HG03025 (cell line): ENCODE results near the gene M1AP.
A peak's percentile ranks its signal among the peaks of the same experiment; 100 is the strongest.

Experiments
- ATAC-seq: cut with Tn5 transposase; IDR thresholded peaks from one replicate; pipeline ENCODE4 v1.9.1; 2021; ENCODE audit warnings: mild to moderate bottlenecking, moderate library complexity; ENCODE audit not compliant: unreplicated experiment, low FRiP score

Gene M1AP

DNA sequence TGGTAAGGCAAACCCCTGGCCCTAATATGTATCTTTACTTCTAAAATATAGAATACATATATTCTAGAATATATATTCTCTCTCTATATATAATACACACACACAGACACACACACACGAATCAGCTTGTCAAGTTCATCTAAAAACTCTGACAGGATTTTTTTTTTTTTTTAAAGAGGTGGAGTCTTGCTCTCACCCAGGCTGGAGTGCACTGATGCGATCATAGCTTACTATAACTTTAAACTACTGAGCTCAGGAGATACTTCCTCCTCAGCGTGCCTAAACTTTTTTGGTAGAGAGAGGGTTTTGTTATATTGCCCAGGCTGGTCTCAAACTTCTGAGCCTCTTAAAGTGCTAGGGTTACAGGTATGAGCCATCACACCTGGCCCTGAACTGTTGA is 48.5 kb downstream of the M1AP start:
- no peak for ATAC-seq

DNA sequence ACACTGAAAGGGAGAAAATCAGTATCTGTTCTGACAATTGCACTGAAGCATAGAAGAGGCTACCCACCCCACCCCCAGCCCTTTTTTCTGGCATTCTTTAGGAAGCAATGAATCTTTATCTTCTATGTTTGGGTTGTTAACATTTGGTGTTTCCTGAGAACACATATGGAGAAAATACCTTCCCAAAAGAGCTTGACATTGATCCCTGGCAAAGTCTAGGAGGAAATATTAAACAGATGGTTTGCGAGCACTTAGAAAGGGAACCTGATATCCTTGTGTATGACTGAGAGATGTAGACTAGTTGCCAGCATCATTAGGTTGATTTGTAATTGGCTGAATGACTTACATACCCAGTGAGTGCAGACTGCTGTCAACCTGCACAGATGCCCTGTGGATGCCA is 50.7 kb downstream of the M1AP start:
- ATAC-seq = no peak

DNA sequence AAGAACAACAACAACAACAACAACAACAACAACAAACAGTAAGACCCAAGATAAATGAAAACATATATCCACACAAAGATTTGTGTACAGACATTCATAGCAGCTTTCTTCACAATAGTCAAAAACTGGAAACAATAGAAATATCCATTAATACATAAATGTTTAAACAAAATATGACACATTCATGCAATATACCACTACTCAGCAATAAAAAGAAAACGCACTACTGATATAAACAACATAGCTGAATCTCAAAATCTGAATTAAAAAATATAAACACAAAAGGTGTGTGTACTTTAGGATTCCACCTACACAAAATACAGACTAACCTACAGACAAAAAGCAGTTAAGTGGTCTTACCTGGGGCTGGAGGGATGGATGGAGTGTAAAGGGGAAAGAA is 51.5 kb downstream of the M1AP start:
- ATAC-seq = no peak

DNA sequence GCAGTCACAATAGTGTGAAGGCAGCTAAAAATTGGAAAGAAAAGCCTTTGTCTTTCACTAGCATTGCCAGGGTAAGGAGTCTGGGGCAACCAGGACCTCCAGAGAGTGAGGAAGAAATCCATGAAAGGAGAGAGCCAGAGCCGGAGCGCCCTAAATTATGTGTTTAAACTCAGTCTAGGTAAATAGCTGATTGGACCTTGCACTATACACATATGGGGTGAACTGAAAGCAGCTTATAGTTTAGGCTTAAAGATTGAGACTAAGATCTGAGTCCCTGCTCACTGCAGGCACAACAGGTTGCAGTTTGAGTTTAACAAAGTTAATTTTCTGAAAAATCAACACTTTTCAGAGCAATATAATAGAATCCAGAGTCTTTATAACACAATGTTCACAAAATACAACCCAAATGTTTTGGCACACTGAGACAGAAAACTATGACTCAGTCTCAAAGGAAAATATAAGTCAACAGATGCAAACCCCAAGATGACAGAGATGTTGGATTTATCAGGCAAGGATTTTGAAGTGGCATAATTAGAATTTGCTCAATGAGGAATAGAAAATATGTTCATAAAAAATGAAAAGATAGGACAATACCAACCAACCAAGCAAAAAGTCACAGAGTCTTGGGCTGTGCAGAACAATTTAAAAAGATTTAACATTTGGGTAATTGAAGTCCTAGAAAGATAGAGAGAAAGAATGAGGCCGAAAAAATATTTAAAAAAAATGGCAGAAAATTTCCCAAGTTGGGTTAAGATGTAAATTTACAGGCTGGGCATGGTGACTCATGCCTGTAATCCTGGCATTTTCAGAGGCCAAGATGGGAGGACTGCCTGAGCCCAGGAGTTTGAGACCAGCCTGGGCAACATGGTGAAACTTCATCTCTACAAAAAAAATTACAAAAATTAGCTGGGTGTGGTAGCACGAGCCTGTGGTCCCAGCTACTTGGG is 54.0 kb downstream of the M1AP start:
- ATAC-seq = no peak

DNA sequence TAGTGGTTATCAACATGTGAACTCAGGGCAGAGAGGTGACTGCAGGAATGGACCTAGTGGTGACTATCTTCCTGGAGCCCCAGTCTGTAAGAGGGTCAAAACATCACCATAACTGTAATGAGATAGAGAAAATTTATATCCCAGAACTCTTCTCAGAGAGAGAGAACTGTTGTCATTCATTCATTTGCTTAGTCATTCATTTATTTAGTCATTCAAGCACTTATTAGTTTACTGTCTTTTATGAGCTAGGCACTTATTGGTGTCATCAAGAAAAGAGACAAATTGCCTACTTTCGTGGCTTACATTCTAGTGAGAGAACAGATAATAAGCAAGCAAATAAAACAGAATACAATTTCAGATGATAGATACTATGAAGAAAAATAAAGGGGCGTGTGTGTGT is 59.5 kb downstream of the M1AP start:
- ATAC-seq = no peak

DNA sequence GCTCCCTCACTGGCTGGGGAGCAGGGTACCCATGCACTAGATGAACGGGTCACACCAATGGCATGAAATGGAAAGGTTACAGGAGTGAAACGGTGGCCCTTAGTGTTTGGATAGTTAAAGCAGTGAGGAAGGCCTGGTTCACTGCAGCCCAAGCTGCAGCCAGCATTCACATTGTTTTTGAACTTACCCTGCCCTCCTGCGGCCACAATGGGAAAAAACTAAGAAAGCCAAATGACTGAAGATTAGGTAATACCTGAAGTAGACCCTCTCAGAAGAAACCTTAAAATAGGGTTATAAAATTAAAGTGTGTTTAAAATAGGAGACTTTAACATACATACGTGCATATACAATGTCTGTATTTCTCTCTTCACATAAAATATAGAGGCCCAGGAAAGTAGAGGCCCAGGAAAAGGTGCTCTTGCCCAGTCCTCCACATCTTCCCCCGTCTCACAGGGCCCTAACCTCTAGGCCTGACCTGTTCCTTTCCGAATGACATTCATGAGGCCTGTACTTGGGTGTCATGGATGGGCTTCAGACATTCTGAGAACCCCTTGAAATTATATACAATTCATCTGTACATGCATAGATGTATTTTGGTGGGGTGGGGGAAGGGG is 60.4 kb downstream of the M1AP start:
- ATAC-seq = no peak

DNA sequence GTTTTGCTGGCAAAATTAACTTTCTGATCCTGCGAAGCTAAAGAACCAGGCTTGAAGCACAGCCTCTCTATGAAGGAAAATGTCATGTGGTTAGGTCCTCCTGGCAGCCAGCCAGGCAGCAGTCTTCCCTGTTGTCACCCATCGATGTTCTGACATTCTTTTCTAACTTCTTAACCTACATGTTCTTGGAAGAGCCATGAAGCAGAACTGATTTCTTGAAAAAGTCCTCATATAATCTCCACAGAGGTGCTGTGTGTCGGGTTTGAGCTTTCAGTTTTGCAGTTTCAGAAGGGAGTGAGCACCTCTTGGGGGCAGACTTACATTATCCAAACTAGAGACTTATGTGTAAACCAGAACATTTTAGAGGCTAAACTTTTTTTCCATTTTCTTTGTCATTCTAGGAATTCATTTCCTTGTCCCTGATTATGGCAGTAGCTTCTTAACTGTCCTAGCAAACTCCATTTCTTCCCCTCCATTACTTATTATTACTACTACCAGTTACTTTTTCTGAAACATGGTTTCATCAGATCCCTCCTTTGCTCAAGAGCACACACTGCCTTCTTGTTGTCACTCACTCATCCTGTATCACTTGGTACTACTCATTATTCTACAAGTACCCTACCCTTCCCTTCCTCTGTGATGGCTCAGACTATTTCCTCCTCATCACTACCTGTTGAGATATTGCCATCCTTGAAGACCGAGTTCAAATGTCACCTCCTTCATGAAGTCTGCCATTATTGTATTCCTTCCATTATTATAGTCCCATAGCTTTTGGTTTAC is 62.5 kb downstream of the M1AP start:
- peak; percentile 49 for ATAC-seq

DNA sequence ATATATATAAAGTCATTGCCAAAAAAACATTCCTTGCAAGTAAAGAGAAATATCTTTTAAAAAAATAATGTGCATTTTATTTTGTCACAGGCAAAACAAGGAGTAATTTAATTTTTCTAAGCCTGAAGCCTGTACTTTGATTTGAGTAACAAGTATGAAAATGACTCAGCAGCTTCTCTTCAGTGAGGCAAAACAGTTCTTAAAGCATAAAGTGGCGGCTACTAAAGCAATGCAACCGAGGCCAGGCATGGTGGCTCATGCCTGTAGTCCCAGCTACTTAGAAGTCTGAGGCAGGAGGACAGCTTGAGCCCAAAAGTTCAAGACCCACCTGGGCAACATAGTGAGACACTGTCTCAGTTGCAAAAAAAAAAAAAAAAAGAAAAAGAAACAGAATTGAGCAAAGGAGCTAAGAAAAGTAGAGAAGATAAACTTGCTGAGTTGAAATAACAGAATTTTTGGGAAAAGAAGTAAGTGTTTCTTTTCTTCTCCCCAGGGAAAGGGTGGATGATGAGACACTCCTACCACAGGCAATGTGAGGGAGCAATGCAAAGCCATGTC is 64.0 kb downstream of the M1AP start:
- ATAC-seq = no peak

DNA sequence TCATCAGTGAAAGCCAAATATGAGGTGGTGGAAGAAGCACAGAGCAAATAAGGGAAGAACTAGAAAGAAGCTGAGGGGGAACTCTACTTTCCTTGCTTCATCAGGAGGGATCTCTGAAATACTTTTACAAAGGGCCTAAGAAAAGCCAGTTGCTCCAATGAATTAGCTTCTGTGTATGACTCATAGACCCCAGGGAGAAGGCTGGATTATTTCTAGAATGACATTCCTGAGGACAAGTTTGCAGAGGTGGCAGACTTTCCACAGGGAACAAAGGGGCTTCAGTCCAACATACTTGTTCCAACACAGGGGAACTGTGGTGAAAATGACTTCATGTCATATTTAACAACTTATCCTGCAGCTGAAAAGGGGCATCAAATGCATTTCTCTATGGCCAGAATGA is 64.6 kb downstream of the M1AP start:
- ATAC-seq = no peak

DNA sequence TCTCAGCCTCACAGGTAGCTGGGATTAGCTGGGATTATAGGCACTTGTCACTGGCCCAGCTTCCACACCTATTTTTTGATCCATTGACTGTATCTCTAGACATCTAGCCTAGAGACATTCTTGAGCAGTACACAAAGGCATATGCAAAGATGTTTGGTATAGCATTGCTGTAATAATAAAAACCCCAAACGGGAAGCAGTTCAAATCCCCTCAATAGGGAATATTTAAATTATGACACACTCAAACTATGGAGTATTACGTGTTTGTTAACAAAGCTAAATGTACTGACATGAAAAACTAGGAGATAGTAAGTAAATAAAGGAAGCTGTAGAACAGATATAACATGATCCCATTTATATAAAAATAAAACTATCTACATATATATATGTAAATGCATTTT is 65.9 kb downstream of the M1AP start:
- ATAC-seq = no peak

DNA sequence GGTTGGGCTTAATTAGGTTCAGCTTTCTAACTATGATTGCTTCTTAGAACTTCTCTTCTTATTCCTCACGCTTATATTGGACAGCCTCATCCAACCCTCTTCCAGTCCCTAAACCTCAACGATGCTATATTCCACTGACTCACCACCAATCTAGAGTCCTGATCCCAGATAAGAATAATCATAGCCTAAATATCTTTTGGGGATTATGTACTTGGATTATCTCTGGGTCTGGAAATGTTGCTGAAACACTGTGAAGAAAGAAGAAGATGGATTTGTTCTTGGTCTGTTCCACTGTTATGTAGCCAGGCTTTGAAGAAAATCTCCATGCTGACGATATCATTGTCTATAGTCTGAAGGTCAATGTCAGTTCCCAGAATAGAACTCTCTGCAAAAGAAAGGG is 66.7 kb downstream of the M1AP start:
- no peak for ATAC-seq

DNA sequence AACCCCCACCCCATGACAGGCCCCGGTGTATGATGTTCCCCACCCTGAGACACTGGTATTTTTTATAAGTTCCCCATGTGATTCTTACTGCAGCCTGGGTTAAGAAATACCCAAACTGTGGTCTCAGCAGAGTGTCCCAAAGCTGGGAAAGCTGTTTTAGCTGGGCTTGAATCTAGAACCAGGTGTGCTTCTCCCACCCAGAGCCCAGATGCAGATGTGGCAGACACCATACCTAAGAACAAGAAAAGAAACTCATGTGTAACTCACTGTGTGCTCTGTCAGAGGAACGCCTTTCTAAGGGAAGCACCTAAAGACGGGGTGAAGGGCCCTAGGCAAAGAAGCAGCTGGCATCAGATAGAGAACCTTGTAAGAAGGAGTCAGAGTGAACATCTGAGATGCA is 69.7 kb downstream of the M1AP start:
- peak; percentile 38 for ATAC-seq

DNA sequence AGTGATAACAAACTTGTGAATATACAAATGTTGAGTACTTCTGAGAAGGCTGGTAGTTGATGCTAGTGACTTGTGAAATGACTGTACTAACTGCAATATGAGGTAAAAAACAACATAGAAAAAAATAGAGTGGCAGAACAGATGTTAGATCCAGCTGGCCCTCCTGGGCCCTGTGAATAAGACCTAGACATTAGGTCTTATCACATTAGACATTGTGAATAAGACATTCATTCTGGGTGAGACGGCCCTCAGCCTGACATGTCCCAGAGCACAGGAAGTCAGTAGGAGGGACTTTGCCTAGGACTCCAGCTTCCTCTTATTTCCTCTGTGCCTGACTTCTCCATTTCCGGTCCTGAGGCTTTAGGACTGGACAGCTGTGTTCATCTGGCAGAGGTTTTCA is 70.7 kb downstream of the M1AP start:
- no peak for ATAC-seq

DNA sequence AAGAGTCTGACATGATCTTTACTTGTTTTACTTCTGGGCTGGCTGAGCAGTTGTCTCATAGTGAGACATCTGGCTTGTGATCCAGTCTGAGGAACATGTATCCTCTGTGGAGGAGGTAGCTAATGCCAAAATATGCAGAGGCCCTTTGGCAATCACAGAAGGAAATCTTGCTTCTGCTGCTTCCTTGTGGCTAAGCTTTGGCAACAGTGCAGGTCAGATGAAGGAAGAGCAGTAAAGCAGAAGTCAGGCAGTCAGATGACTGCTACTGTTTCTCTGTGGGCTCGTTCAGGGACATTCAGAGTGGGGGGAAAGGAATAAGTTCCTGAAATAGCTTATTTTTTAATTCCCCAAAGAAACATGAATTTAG is 71.3 kb downstream of the M1AP start:
- ATAC-seq = no peak

DNA sequence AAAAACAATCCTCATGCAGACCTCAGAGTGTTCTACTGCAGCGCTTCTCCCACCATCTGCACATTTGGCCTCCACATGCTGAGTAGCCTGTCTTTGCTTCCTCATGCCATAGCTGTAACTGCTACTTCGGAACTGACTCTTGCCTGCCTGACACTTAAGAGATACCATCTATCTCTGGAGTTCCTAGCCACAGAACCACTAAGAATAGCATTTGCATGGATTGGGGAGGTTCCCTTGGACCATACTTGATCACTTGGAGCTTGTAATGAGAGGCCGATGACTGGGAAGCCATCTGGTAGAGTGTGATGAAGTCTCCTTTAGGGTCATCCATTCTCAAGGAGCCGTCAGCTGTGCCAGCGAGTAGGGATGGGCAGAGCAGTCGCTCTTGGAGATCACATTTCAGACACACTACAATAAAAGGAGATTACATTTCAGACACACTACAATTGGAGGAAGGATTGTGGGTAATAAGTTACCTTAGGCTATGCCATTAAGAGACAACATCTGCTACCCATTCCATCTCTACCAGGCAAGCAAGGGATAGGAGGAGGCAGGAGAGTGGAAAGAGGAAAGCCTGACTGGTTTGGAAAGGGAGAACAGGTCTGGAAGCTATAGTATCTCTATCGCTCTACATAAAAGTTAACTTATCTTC is 71.8 kb downstream of the M1AP start:
- no peak for ATAC-seq

DNA sequence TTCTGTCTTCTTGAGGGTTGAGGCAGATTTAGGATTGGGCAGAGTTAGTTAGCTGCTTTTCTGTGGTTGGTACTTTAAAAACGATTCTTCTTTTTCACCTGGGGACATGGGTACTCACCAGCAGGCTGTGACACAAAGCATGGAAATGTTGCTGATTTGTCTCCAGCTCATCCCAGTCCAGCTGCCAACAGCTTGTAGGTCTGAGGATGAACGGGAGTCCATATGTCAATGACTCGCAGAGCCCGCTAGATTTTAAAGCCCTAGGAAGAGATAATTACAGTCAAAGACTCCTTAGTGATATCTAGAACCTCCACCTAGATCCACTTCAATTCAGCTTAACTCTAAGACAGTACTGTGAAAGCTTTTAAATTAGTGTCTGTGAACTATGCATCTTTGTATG is 72.8 kb downstream of the M1AP start:
- no peak for ATAC-seq

DNA sequence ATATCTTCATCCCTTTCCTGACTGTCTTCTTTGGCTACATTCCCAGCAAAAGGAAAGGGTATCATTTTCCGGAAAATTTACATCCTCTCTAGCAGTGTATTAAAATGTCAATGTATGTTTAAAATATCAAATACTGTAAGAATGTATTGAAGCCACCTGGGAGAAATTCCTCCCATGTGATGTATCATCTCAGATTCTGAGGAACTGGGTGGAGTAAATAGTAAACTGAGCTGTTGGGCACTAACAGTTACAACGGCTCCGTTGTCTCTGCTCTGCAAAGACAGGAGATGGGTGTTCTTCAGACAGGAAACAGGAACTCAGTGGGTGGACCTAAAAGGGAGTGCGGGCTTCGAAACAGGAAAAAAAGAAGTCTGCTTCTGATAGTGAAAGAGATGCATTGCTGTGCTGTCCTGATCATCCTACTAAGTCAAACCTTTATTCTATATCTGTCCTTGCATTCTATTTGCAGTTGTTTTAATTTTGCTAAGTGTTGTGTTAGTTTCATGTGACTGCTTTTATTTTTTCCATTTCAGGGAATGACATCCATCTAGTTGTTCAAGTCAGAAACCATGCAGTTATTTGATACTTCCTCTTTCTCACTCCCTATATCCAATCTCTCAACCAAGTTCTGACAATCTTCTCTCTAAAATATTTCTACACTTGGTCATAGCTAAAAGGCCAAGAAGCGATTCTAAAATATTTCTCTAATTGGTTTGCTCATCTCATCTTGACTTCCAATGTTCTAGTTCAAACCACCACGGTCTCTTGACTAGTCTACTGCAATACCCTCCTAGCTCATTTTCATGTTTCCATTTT is 74.2 kb downstream of the M1AP start:
- ATAC-seq = no peak

DNA sequence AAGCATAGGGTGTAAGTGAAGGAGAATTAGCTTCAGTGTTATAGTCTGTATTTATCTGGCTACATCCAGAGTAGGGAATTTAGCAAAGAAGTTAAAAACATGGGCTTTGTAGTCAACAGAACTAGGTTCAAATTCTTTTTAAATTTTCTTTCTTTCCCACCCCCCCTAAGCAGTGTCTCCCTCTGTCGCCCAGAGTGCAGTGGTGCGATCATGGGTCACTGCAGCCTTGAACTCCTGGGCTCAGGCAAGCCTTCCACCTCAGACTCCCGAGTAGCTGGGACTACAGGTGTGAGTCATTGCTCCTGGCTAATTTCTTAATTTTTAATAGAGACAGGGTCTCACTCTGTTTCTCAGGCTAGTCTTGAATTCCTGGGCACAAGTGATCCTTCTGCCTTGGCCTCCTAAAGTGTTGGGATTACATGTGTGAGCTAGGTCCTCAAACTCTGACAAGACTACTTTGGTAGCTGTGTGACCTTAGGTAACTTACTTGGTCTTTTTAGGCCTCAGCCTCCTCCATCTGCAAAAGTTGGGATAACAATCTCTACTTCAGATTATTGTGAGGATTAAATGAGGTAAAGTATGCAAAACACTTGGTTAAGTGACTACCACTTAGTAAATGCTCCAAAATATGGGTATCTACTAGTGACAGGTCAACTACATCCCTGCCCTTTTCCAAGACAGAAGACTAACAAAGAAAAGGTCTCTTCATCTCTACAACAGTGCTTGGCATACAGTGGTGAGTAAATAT is 75.8 kb downstream of the M1AP start:
- ATAC-seq = no peak

DNA sequence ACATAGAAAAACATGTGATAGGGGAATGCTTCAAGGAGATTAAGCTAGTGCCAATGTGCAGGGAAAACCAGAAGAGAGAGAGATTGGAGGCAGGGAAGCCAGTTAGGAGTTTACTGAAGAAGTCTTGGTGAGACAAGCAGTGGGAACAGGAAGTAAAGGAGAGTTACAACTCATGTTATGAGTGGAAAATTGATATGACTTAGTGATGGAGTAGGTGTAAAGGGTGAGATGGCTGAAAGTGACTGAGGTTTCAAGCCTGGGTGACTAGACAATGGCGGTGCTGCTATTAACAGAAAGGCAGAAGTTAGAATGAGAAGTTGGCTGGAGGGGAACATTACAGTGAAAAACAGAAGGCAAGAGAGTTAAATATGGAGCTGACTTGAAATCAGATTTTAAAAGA is 77.1 kb downstream of the M1AP start:
- ATAC-seq = peak; percentile 62
